ENCODE measurements around the gene HDAC7.

DNA sequence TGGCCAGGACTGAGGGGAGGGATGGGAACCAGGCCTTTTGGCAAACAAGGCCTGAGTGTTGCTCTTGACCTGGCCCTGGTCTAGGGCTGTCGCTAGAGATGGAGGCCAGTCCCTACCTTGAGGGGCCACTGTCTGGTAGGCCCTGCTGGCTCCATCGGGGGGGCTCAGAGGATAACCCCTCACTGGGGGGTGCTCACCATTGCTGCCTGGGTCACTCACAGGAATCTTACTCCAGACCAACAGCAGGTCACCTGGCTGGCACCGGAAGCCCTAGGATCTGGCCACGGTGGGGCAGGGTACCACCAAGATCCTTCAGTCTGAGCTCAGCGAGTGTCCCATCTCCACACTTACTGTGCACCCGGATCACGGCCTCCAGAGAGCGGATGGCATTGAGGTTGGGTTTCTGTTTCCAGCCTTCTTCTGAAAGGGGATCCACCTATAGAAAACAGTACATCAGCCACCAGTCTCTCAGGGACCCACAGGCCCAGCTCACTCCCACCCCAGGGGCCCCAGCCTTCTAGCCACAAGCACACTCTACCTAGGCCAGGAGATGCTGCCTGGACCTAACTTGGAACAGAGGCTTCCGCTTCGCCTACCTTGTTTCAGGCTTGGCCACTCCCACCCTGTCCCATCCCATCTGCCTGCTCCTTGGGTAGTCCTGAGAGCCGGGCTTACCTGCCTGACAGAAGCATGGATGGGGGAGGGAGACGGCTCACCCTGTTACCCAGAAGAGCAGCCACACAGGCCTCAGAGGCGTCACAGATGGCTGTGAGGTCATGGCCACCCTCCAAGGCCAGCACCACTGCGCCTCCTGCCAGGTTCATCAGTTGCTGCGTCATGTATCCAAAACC, 34.4 kb downstream of the HDAC7 start:
- TF ChIP-seq, protein P1, sequence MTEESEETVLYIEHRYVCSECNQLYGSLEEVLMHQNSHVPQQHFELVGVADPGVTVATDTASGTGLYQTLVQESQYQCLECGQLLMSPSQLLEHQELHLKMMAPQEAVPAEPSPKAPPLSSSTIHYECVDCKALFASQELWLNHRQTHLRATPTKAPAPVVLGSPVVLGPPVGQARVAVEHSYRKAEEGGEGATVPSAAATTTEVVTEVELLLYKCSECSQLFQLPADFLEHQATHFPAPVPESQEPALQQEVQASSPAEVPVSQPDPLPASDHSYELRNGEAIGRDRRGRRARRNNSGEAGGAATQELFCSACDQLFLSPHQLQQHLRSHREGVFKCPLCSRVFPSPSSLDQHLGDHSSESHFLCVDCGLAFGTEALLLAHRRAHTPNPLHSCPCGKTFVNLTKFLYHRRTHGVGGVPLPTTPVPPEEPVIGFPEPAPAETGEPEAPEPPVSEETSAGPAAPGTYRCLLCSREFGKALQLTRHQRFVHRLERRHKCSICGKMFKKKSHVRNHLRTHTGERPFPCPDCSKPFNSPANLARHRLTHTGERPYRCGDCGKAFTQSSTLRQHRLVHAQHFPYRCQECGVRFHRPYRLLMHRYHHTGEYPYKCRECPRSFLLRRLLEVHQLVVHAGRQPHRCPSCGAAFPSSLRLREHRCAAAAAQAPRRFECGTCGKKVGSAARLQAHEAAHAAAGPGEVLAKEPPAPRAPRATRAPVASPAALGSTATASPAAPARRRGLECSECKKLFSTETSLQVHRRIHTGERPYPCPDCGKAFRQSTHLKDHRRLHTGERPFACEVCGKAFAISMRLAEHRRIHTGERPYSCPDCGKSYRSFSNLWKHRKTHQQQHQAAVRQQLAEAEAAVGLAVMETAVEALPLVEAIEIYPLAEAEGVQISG (CRISPR knock-in tag; IDR thresholded peaks at IDR 0.05), result no peak
- TF ChIP-seq, protein P2, sequence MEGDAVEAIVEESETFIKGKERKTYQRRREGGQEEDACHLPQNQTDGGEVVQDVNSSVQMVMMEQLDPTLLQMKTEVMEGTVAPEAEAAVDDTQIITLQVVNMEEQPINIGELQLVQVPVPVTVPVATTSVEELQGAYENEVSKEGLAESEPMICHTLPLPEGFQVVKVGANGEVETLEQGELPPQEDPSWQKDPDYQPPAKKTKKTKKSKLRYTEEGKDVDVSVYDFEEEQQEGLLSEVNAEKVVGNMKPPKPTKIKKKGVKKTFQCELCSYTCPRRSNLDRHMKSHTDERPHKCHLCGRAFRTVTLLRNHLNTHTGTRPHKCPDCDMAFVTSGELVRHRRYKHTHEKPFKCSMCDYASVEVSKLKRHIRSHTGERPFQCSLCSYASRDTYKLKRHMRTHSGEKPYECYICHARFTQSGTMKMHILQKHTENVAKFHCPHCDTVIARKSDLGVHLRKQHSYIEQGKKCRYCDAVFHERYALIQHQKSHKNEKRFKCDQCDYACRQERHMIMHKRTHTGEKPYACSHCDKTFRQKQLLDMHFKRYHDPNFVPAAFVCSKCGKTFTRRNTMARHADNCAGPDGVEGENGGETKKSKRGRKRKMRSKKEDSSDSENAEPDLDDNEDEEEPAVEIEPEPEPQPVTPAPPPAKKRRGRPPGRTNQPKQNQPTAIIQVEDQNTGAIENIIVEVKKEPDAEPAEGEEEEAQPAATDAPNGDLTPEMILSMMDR (CRISPR knock-in tag; IDR thresholded peaks at IDR 0.05), result no peak
- no peak for TF ChIP-seq PTBP1 (IDR thresholded peaks at IDR 0.05; ENCODE audit: low read depth, low read length, poor library complexity, severe bottlenecking)
- TF ChIP-seq, protein P3, sequence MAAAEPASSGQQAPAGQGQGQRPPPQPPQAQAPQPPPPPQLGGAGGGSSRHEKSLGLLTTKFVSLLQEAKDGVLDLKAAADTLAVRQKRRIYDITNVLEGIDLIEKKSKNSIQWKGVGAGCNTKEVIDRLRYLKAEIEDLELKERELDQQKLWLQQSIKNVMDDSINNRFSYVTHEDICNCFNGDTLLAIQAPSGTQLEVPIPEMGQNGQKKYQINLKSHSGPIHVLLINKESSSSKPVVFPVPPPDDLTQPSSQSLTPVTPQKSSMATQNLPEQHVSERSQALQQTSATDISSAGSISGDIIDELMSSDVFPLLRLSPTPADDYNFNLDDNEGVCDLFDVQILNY (CRISPR knock-in tag; conservative IDR thresholded peaks at IDR 0.05), result no peak
- TF ChIP-seq RXRA (CRISPR knock-in tag; IDR thresholded peaks at IDR 0.05), result no peak
- TF ChIP-seq, protein P4, sequence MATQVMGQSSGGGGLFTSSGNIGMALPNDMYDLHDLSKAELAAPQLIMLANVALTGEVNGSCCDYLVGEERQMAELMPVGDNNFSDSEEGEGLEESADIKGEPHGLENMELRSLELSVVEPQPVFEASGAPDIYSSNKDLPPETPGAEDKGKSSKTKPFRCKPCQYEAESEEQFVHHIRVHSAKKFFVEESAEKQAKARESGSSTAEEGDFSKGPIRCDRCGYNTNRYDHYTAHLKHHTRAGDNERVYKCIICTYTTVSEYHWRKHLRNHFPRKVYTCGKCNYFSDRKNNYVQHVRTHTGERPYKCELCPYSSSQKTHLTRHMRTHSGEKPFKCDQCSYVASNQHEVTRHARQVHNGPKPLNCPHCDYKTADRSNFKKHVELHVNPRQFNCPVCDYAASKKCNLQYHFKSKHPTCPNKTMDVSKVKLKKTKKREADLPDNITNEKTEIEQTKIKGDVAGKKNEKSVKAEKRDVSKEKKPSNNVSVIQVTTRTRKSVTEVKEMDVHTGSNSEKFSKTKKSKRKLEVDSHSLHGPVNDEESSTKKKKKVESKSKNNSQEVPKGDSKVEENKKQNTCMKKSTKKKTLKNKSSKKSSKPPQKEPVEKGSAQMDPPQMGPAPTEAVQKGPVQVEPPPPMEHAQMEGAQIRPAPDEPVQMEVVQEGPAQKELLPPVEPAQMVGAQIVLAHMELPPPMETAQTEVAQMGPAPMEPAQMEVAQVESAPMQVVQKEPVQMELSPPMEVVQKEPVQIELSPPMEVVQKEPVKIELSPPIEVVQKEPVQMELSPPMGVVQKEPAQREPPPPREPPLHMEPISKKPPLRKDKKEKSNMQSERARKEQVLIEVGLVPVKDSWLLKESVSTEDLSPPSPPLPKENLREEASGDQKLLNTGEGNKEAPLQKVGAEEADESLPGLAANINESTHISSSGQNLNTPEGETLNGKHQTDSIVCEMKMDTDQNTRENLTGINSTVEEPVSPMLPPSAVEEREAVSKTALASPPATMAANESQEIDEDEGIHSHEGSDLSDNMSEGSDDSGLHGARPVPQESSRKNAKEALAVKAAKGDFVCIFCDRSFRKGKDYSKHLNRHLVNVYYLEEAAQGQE (IDR thresholded peaks at IDR 0.05; ENCODE audit: borderline replicate concordance in 1 of 2, low read depth in 1 of 2, low read length in 2 of 2), result no peak

All from HepG2 (cell line).